ENCODE data around the gene B2M. TPM values are rescaled to one million over a fixed set of nuclear protein-coding genes. Genes with fewer than 3 reads are reported as not detected.

B2M gene
- total RNA-seq, 4 donors from 2014 or later, result 3,609 to 4,918 (median 4,073) TPM

DNA sequence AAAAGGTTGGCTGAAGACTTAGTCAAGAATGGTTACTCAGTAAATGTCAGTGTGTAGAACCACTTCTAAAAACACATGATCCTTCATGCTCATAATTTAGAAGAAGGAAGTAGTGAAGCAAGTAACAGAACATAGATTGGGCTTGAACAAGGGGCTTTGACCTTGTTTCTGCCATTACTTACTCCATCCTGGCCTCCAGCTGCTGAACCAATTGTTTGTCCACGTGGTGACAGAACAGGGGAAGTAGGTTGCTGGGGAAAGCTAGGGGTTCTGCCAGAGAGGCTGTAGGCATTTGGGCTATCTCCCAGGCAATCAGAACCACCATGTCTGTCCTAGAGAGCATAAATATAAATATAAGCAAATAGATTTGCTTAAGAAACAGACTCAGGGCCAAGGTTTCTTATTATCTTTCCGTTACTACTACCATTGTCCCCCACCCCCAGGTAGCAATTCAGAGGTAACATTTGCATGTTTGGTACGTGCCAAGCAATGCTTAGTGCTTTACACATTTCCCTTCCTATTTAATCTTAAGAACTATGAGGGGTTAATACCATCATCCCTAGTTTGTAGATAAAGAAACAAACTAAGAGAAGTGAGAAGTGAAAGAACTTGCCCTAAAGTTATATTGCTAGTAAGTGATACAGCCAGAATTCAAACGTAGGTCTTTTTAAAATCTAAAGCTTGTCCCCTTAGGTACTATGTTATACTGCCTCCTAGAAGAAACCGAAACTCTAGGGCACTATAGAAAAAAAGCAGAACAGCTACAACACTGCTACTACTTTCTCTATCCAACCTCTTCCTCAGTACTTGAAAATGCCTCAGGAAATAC, 44.9 kb upstream of the B2M start:
- Histone ChIP-seq H3K27me3 (no peaks in the 10 kb centered on the region), H3K36me3 (no peaks in the 10 kb centered on the region), H3K27ac (no peak overlapping the region), H3K4me3 (no peak overlapping the region), H3K9me3 (no peaks in the 10 kb centered on the region), H3K4me1 (peaks cover 22% of the 10 kb centered on the region)
- DNase-seq (ENCODE audit: low spot score in 2 of 2), result no peak
- TF ChIP-seq, protein P1, sequence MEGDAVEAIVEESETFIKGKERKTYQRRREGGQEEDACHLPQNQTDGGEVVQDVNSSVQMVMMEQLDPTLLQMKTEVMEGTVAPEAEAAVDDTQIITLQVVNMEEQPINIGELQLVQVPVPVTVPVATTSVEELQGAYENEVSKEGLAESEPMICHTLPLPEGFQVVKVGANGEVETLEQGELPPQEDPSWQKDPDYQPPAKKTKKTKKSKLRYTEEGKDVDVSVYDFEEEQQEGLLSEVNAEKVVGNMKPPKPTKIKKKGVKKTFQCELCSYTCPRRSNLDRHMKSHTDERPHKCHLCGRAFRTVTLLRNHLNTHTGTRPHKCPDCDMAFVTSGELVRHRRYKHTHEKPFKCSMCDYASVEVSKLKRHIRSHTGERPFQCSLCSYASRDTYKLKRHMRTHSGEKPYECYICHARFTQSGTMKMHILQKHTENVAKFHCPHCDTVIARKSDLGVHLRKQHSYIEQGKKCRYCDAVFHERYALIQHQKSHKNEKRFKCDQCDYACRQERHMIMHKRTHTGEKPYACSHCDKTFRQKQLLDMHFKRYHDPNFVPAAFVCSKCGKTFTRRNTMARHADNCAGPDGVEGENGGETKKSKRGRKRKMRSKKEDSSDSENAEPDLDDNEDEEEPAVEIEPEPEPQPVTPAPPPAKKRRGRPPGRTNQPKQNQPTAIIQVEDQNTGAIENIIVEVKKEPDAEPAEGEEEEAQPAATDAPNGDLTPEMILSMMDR (IDR thresholded peaks at IDR 0.05), result no peak
- no peak for TF ChIP-seq POLR2AphosphoS5 (IDR thresholded peaks at IDR 0.05)
- no peak for TF ChIP-seq POLR2A (IDR thresholded peaks at IDR 0.05)
- no peak for TF ChIP-seq EP300 (IDR thresholded peaks at IDR 0.05)
- 54% methylated on average over 5 of the region's 5 CpGs for WGBS

DNA sequence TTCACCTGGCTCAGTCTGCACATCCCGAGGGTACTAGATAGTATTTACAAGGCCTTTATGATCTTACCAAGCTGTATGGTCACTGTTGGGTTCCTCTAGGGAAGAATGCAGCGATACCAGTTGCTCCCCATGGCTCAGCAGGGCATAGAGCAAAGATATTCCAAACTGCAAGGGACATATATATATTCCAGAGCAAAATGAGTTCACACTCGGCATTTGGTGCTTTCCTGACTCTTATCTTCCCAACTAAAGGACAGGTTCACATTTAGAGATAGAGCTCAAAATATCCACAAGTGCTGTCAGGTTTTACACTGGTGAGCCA, 44.3 kb upstream of the B2M start:
- Histone ChIP-seq H3K27me3 (no peaks in the 10 kb centered on the region), H3K27ac (no peak overlapping the region), H3K9me3 (no peaks in the 10 kb centered on the region), H3K36me3 (no peaks in the 10 kb centered on the region), H3K4me3 (no peak overlapping the region), H3K4me1 (peaks cover 16% of the 10 kb centered on the region)
- WGBS, result 67% methylated on average over 3 of the region's 3 CpGs
- no peak for TF ChIP-seq POLR2AphosphoS5 (IDR thresholded peaks at IDR 0.05)
- TF ChIP-seq POLR2A (IDR thresholded peaks at IDR 0.05), result no peak
- TF ChIP-seq, protein P1 (IDR thresholded peaks at IDR 0.05), result no peak
- TF ChIP-seq EP300 (IDR thresholded peaks at IDR 0.05), result no peak
- no peak for DNase-seq (ENCODE audit: low spot score in 2 of 2)

DNA sequence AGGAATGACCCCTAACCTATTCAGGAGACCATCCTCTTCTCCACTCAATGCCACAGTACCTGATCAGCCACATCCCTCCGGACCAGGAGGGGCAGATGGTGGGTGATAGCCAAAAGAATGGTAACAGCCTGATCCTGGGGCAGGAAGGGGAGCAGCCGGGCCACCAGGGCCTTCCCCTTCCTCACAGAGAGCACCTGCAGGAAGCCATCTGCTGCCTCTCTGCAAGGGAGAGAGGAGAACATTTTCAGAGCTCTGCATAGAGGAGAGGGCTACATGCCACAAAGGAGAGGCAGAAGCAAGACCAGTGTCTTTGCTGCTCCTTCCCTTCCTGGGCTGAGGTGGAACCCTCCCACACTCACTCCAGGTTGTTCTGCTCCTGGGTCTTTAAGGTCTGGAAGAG, 42.4 kb upstream of the B2M start:
- WGBS, result 69% methylated on average over 2 of the region's 2 CpGs
- no peak for DNase-seq (ENCODE audit: low spot score in 2 of 2)
- TF ChIP-seq, protein P1 (IDR thresholded peaks at IDR 0.05), result no peak
- no peak for TF ChIP-seq POLR2A (IDR thresholded peaks at IDR 0.05)
- no peak for TF ChIP-seq EP300 (IDR thresholded peaks at IDR 0.05)
- no peak for TF ChIP-seq POLR2AphosphoS5 (IDR thresholded peaks at IDR 0.05)
- H3K4me1 ChIP-seq, result peaks cover 6% of the 10 kb centered on the region
- H3K9me3 ChIP-seq, result no peaks in the 10 kb centered on the region
- no peaks in the 10 kb centered on the region for H3K27me3 ChIP-seq
- H3K36me3 ChIP-seq, result no peaks in the 10 kb centered on the region
- no peak overlapping the region for H3K27ac ChIP-seq
- H3K4me3 ChIP-seq, result no peak overlapping the region

DNA sequence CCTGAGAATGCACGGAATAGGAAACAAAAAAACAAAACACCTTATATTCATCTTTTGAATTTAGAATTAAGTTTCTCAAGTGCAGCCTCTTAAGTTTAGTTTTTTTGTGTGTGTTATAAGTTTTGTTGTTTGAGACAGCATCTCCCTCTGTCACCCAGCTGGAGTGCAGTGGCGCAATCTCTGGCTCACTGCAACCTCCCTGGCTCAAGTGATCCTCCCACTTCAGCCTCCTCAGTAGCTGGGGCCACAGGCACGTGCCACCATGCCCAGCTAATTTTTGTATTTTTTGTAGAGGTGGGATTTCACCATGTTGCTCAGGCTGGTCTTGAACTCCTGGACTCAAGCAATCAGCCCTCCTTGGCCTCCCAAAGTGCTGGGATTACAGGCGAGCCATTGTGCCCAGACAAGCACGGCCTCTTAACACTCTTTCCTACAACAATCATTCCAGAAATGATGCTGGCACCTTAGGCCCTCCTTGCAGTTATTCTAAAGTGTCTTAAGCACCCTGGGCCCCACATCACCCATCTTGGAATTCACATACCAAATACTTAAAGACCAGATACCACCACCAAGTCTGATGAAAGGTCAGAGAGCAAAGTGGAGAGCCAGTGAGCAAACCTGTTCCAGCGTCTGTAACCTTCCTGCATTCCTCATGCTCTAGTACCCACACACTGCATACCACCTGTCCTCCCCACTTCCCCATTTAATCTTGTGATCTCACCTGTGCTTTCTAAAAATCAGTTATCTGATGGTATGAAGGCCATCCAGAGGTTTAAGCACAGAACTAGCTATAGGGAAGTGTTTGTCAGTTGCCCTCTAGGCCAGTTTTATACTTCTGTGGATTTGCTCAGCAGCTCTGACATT, 41.0 kb upstream of the B2M start:
- no peak overlapping the region for H3K4me3 ChIP-seq
- WGBS, result 84% methylated on average over 6 of the region's 6 CpGs
- H3K36me3 ChIP-seq, result no peaks in the 10 kb centered on the region
- H3K9me3 ChIP-seq, result no peaks in the 10 kb centered on the region
- H3K27me3 ChIP-seq, result no peaks in the 10 kb centered on the region
- DNase-seq (ENCODE audit: low spot score in 2 of 2), result no peak
- TF ChIP-seq EP300 (IDR thresholded peaks at IDR 0.05), result no peak
- TF ChIP-seq, protein P1 (IDR thresholded peaks at IDR 0.05), result no peak
- no peak for TF ChIP-seq POLR2AphosphoS5 (IDR thresholded peaks at IDR 0.05)
- no peak for TF ChIP-seq POLR2A (IDR thresholded peaks at IDR 0.05)
- no peaks in the 10 kb centered on the region for H3K4me1 ChIP-seq
- no peak overlapping the region for H3K27ac ChIP-seq

DNA sequence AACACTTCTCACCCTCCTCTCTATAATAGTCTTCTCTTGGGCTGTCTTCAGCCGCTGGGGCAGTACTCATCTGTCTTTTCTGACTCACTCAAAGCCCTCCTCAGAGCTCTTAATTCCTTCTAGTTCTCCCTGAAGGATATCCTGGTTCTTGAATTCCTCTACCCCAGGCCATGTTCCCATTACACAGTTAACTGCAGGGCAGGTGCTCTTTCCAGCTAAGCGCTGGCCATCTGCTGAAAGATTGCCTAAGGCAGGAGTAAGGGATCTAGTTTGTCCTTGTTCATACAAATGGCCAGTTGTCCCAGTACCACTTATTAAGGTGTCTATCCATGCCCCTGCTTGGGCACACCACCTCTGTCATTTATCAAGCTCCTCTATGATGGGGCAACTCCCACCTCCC, 37.7 kb upstream of the B2M start:
- H3K4me1 ChIP-seq, result no peaks in the 10 kb centered on the region
- no peak for DNase-seq (ENCODE audit: low spot score in 2 of 2)
- no peak overlapping the region for H3K27ac ChIP-seq
- 90% methylated on average over 2 of the region's 2 CpGs for WGBS
- TF ChIP-seq POLR2A (IDR thresholded peaks at IDR 0.05) (no peak), EP300 (IDR thresholded peaks at IDR 0.05) (no peak), POLR2AphosphoS5 (IDR thresholded peaks at IDR 0.05) (no peak)
- TF ChIP-seq, protein P1 (IDR thresholded peaks at IDR 0.05), result no peak
- H3K9me3 ChIP-seq, result no peaks in the 10 kb centered on the region
- no peak overlapping the region for H3K4me3 ChIP-seq
- H3K36me3 ChIP-seq, result no peaks in the 10 kb centered on the region
- no peaks in the 10 kb centered on the region for H3K27me3 ChIP-seq

Measured in suprapubic skin (tissue), 4 donors.